Measurements from ENCODE around the gene PIK3R6.

DNA sequence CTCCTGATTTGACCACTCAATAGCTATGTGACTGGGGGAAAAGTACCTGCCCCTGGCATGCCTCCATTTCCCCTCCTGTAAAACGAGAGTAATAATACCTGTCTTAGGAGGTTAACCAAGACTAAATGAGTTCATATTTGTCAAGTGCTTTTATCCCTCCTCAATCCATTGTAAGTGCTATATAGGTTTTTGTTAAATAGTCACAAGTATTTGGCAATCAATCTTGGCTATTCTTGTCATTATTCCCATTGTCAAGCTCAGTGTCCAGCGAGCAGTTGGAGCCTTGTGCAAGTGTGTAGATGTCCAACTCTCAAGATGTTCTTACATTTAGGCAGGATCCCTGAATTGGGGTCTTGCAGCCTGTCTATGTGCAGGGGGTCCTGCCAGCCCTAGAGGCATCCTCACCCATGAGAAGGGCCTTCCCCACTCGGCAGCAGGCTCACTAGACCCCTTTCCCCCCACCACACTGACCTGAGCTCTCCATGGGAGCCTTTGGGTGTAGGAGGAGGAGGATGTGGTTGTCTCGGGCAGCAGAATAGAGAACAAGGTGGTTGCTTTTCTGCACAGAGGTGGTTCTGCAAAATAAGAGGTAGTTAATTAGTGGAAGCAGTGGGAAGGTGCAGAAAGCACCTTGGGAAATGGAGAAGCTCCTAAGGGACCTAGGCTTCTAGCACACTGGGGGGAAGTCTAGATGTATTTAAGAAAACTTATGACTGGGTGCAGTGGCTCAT is 18.0 kb downstream of the PIK3R6 start:
- TF ChIP-seq POLR2A (IDR thresholded peaks at IDR 0.05; ENCODE audit: low read depth, low read length), result no peak
- TF ChIP-seq POLR2AphosphoS5 (IDR thresholded peaks at IDR 0.05; ENCODE audit: low read depth, low read length), result no peak
- TF ChIP-seq TAF1 (IDR thresholded peaks at IDR 0.05; ENCODE audit: low read depth, low read length), result no peak

Data from GM12891 (cell line).